H1 (cell line): ENCODE measurements around the gene CPEB1.
"Not testable (repeated sequence)": the region's sequence is repeated elsewhere in the genome, so short reads cannot be mapped to it uniquely, and the experiment has no call there.

ENCODE experiments used
- ATF3 ChIP-seq: IDR thresholded peaks from 2 replicates; pipeline ENCODE4 v1.6.1; 2011; ENCODE audit warnings: low read depth, mild to moderate bottlenecking, low read length; ENCODE audit not compliant: insufficient read depth
- CTCF ChIP-seq, 3 experiments: IDR thresholded peaks; 1 replicate in 2 of 3; 2 replicates in 1 of 3; pipeline versions ENCODE4 v1.5.1 to v1.6.1; 2011; ENCODE audit warnings: low read length in 3 of 3, mild to moderate bottlenecking in 3 of 3, inconsistent platforms in 2 of 3, low read depth in 1 of 3, moderate library complexity in 1 of 3; ENCODE audit not compliant: insufficient read depth in 1 of 3; ENCODE audit errors: control extremely low read depth in 1 of 3
- EP300 ChIP-seq, 2 experiments: IDR thresholded peaks; 1 replicate in 1 of 2; 2 replicates in 1 of 2; pipeline ENCODE4 v1.6.1; 2011 to 2012; ENCODE audit warnings: low read depth in 2 of 2, low read length in 2 of 2, mild to moderate bottlenecking in 2 of 2, borderline replicate concordance in 1 of 2, inconsistent platforms in 1 of 2, moderate library complexity in 1 of 2
- FOSL1 ChIP-seq: IDR thresholded peaks from 2 replicates; pipeline ENCODE4 v1.6.1; 2011; ENCODE audit warnings: mild to moderate bottlenecking, low read depth, low read length, moderate library complexity; ENCODE audit not compliant: insufficient read depth
- KDM1A ChIP-seq: fragments of 200-600, 300-600 bp; sonication (generic); IDR thresholded peaks from 2 replicates; pipeline ENCODE4 v1.7.1; 2016; ENCODE audit warnings: mild to moderate bottlenecking, low read length, borderline replicate concordance
- POLR2A ChIP-seq, 2 experiments: IDR thresholded peaks; 1 replicate in 1 of 2; 2 replicates in 1 of 2; pipeline ENCODE4 v1.6.1; 2011; ENCODE audit warnings: low read depth in 2 of 2, low read length in 2 of 2, mild to moderate bottlenecking in 2 of 2; ENCODE audit errors: control extremely low read depth in 1 of 2
- POLR2AphosphoS5 ChIP-seq: IDR thresholded peaks from 2 replicates; pipeline ENCODE4 v1.6.1; 2011; ENCODE audit warnings: low read depth, low read length
- RAD21 ChIP-seq, 2 experiments: IDR thresholded peaks in 1 of 2; conservative IDR thresholded peaks in 1 of 2; 2 replicates each; pipeline ENCODE4 v1.6.1; 2011; ENCODE audit warnings: low read depth in 2 of 2, low read length in 2 of 2, improper control_type of control experiment in 1 of 2, inconsistent platforms in 1 of 2, mild to moderate bottlenecking in 1 of 2, moderate library complexity in 1 of 2
- RFX5 ChIP-seq: IDR thresholded peaks from 2 replicates; pipeline ENCODE4 v1.6.1; 2011; ENCODE audit warnings: low read depth, low read length, improper control_type of control experiment, borderline replicate concordance
- TF ChIP-seq, protein P1 (sequence below): IDR thresholded peaks from 2 replicates; pipeline ENCODE4 v1.6.1; 2012; ENCODE audit warnings: inconsistent platforms

- TF ChIP-seq EP300 (IDR thresholded peaks at IDR 0.05; ENCODE audit: borderline replicate concordance in 1 of 2, low read depth in 2 of 2, low read length in 2 of 2); RFX5; POLR2AphosphoS5; POLR2A (IDR thresholded peaks at IDR 0.05; ENCODE audit: control extremely low read depth in 1 of 2, low read depth in 2 of 2, low read length in 2 of 2); CTCF (IDR thresholded peaks at IDR 0.05; ENCODE audit: control extremely low read depth in 1 of 3, insufficient read depth in 1 of 3, low read depth in 1 of 3, low read length in 3 of 3); RAD21 (IDR thresholded peaks at IDR 0.05 in 1 of 2, conservative IDR thresholded peaks at IDR 0.05 in 1 of 2; ENCODE audit: low read depth in 2 of 2, low read length in 2 of 2); KDM1A; FOSL1; ATF3: not testable (repeated sequence)
- TF ChIP-seq, protein P1, sequence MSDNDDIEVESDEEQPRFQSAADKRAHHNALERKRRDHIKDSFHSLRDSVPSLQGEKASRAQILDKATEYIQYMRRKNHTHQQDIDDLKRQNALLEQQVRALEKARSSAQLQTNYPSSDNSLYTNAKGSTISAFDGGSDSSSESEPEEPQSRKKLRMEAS = not testable (repeated sequence)
Measured at GRCh38 chr15:82535151-82535550, 112.0 kb downstream of the CPEB1 start.
